Panc1 (cell line): Measurements from ENCODE around the gene BTG4.

ENCODE experiments used
- CTCF ChIP-seq: fragments of 450-650 bp; IDR thresholded peaks from 2 replicates; pipeline ENCODE4 v1.5.1; 2017; ENCODE audit warnings: mild to moderate bottlenecking
- POLR2AphosphoS5 ChIP-seq: IDR thresholded peaks from 2 replicates; pipeline ENCODE4 v1.6.1; 2012; ENCODE audit warnings: mild to moderate bottlenecking, low read depth, low read length, moderate library complexity
- SIN3A ChIP-seq: IDR thresholded peaks from 2 replicates; pipeline ENCODE4 v1.6.1; 2012; ENCODE audit warnings: low read depth, mild to moderate bottlenecking, low read length, moderate library complexity, borderline replicate concordance; ENCODE audit not compliant: insufficient read depth

- TF ChIP-seq CTCF (no peak), SIN3A (no peak), POLR2AphosphoS5 (no peak)
Observed at GRCh38 chr11:111539426-111540113, 27.4 kb upstream of the BTG4 start.
